HG03139 (cell line): ENCODE measurements around the gene C17orf114.

Source experiments
- ATAC-seq: cut with Tn5 transposase; IDR thresholded peaks from one replicate; pipeline ENCODE4 v1.9.1; 2021; ENCODE audit not compliant: unreplicated experiment

C17orf114 gene

GRCh38 chr17:4788159-4788806, 13.8 kb downstream of the C17orf114 start:
- no peak for ATAC-seq

- no peak for ATAC-seq
Measured at GRCh38 chr17:4786516-4786915, 15.6 kb downstream of the C17orf114 start.

- ATAC-seq = no peak
Measured at GRCh38 chr17:4786106-4786511, 16.0 kb downstream of the C17orf114 start, which contains the start of gene VMO1. Gene VMO1, minus strand, starts transcription at chr17:4786364. Its CDS starts 12 bp downstream, at chr17:4786352.

GRCh38 chr17:4785311-4786105, 16.6 kb downstream of the C17orf114 start:
- ATAC-seq = no peak

- no peak for ATAC-seq
Measured at GRCh38 chr17:4782652-4783051, 19.5 kb downstream of the C17orf114 start.

- no peak for ATAC-seq
Measured at GRCh38 chr17:4780325-4780955, 21.7 kb downstream of the C17orf114 start.

- ATAC-seq = no peak
Measured at GRCh38 chr17:4777969-4778760, 24.0 kb downstream of the C17orf114 start.

- ATAC-seq = no peak
Measured at GRCh38 chr17:4772235-4772613, 29.9 kb downstream of the C17orf114 start.

GRCh38 chr17:4771519-4772234, 30.5 kb downstream of the C17orf114 start, which contains the start of gene TM4SF5:
Gene TM4SF5, plus strand, starts transcription at chr17:4771886. Its CDS starts 37 bp downstream, at chr17:4771923.
- ATAC-seq = no peak

- no peak for ATAC-seq
Measured at GRCh38 chr17:4769628-4770027, 32.5 kb downstream of the C17orf114 start.

GRCh38 chr17:4768298-4768697, 33.8 kb downstream of the C17orf114 start:
- no peak for ATAC-seq

GRCh38 chr17:4766723-4767122, 35.4 kb downstream of the C17orf114 start:
- ATAC-seq = no peak

- ATAC-seq = no peak
Measured at GRCh38 chr17:4766201-4766600, 35.9 kb downstream of the C17orf114 start.

GRCh38 chr17:4764595-4764994, 37.5 kb downstream of the C17orf114 start:
- ATAC-seq = no peak

- ATAC-seq = no peak
Measured at GRCh38 chr17:4759776-4760236, 42.3 kb downstream of the C17orf114 start.

- ATAC-seq = no peak
Measured at GRCh38 chr17:4753392-4753791, 48.7 kb downstream of the C17orf114 start.

- no peak for ATAC-seq
Measured at GRCh38 chr17:4751932-4752331, 50.2 kb downstream of the C17orf114 start.
